Kidney (tissue), 14 donors: ENCODE data around the gene RBM39. TPM values are rescaled to one million over a fixed set of nuclear protein-coding genes. Genes with fewer than 3 reads are reported as not detected.
"Not testable (repeated sequence)": the region's sequence is repeated elsewhere in the genome, so short reads cannot be mapped to it uniquely, and the experiment has no call there.

Experiments
- DNase-seq, 5 donors: peaks; one replicate each; pipeline ENCODE4 v3.0.0-alpha.2; 2013 to 2020
- FAIRE-seq: peaks from 2 replicates; lab custom pipeline; 2012; peaks lifted over from hg19 to GRCh38; lab: Jason Lieb, UNC
- H3K27ac ChIP-seq, 2 donors: one replicate each; pipeline ENCODE4 v1.7.0; 2013; ENCODE audit warnings: low read depth in 2 of 2, low read length in 2 of 2, inconsistent platforms in 1 of 2
- H3K27me3 ChIP-seq: one replicate; pipeline ENCODE4 v1.7.1; 2013; ENCODE audit warnings: low read length, inconsistent platforms; ENCODE audit not compliant: control insufficient read depth, insufficient read depth
- H3K36me3 ChIP-seq, 3 donors: one replicate each; pipeline versions ENCODE4 v1.7.0 to v1.7.1; 2013; ENCODE audit warnings: low read length in 3 of 3, control low read depth in 1 of 3, inconsistent platforms in 1 of 3; ENCODE audit not compliant: insufficient read depth in 3 of 3, control insufficient read depth in 2 of 3
- H3K4me1 ChIP-seq, 3 donors: one replicate each; pipeline versions ENCODE4 v1.7.0 to v1.7.1; 2013; ENCODE audit warnings: low read length in 3 of 3, inconsistent platforms in 1 of 3, low read depth in 1 of 3; ENCODE audit not compliant: control insufficient read depth in 2 of 3, insufficient read depth in 2 of 3
- H3K4me3 ChIP-seq, 3 donors: one replicate each; pipeline versions ENCODE4 v1.7.0 to v1.8.1; 2013; ENCODE audit warnings: low read length in 3 of 3, control low read depth in 1 of 3, inconsistent platforms in 1 of 3
- H3K9ac ChIP-seq, 3 donors: one replicate each; pipeline versions ENCODE4 v1.7.0 to v1.7.1; 2013; ENCODE audit warnings: low read length in 3 of 3, control low read depth in 1 of 3, inconsistent platforms in 1 of 3
- H3K9me3 ChIP-seq, 3 donors: one replicate each; pipeline versions ENCODE4 v1.7.0 to v1.7.1; 2013; ENCODE audit warnings: low read length in 3 of 3, control low read depth in 1 of 3, inconsistent platforms in 1 of 3; ENCODE audit not compliant: control insufficient read depth in 2 of 3, insufficient read depth in 1 of 3
- intact Hi-C: fragments of 100-400 bp; cut with DNase I; formaldehyde crosslinking; loops from one replicate; pipeline ENCODE4 v1.11.1; 2022
- polyA plus RNA-seq: library from polyadenylated mRNA; stranded (reverse); fragments of 350-450 nt; fragmentation: Illumina TruSeq; extraction: RNeasy Lipid Tissue Mini Kit (QIAGEN cat#74804); gene quantifications from one replicate; pipeline ENCODE4 v1.2.3, GENCODE V29; 2014; ENCODE audit warnings: low read depth, low replicate concordance; ENCODE audit not compliant: insufficient read depth
- total RNA-seq: library from RNA; stranded (reverse); fragmentation: NEBNext Ultra II Directional; extraction: Animal tissue kit (Norgen Biotek cat#: 25700); gene quantifications from one replicate; pipeline ENCODE4 v1.2.1, GENCODE V29; 2021
- TF ChIP-seq, protein P1 (sequence below): IDR thresholded peaks from 3 replicates; pipeline ENCODE4 v1.5.1; 2012; ENCODE audit warnings: mild to moderate bottlenecking, moderate library complexity, borderline replicate concordance; ENCODE audit not compliant: insufficient read depth; ENCODE audit errors: extremely low read depth
- donor health status: control.
- donor health status: control.
- donor health status: control.
- donor health status: control.
- donor health status: control.
- donor health status: DM: yes; HTN: yes; CAD: no.
- donor health status: Normal renal cell carcinoma (clear cell type).

The RBM39 gene
- total and polyA plus RNA-seq, 2 donors from 2014 or later, result 148 to 304 TPM

DNA sequence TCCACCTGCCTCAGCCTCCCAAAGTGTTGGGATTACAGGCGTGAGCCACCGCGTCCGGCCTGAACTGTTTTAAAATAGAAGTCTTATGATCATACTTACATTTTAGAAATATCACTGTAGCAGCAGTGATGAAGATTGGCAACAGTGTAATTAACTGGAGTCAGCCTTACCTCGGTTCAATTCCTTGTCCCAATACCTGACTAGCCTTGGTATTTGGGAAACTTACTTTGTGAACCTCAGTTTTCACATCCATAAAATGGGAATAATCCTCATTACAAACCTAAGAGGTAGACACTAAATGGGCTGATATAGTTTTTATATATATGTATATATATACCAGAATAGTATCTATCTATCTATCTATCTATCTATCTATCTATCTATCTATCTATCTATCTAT is 49.0 kb upstream of the RBM39 start:
- DNase-seq (no peak), FAIRE-seq (no peak)
- TF ChIP-seq, protein P1, sequence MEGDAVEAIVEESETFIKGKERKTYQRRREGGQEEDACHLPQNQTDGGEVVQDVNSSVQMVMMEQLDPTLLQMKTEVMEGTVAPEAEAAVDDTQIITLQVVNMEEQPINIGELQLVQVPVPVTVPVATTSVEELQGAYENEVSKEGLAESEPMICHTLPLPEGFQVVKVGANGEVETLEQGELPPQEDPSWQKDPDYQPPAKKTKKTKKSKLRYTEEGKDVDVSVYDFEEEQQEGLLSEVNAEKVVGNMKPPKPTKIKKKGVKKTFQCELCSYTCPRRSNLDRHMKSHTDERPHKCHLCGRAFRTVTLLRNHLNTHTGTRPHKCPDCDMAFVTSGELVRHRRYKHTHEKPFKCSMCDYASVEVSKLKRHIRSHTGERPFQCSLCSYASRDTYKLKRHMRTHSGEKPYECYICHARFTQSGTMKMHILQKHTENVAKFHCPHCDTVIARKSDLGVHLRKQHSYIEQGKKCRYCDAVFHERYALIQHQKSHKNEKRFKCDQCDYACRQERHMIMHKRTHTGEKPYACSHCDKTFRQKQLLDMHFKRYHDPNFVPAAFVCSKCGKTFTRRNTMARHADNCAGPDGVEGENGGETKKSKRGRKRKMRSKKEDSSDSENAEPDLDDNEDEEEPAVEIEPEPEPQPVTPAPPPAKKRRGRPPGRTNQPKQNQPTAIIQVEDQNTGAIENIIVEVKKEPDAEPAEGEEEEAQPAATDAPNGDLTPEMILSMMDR, result no peak
- Histone ChIP-seq H3K27me3 (no peaks in the 10 kb centered on the region), H3K9me3 (no peaks in the 10 kb centered on the region), H3K36me3 (no peaks in the 10 kb centered on the region), H3K9ac (no peak overlapping the region), H3K4me3 (no peak overlapping the region), H3K27ac (no peak overlapping the region), H3K4me1 (no peaks in the 10 kb centered on the region)
- intact Hi-C loops, result no loop called here

DNA sequence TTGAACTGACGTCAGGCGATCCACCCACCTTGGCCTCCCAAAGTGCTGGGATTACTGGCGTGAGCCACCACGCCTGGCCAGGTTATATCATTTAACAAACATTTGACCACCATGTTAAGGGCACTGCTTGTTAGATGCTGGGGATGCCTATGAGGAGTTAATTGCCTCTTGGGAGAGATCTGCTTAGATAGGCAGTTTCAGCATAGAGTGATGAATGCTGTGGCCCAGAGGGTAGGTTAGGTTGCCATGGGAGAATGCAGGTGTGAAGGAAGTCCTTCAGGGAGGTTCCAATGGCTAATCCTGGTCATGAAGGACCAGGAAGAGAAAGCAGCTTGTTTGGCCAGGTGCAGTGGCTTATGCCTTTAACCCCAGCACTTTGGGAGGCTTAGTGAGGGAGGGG is 46.7 kb upstream of the RBM39 start:
- Histone ChIP-seq H3K9ac (no peak overlapping the region), H3K27me3 (no peaks in the 10 kb centered on the region), H3K9me3 (no peaks in the 10 kb centered on the region), H3K27ac (no peak overlapping the region), H3K36me3 (no peaks in the 10 kb centered on the region), H3K4me3 (no peak overlapping the region), H3K4me1 (no peaks in the 10 kb centered on the region)
- intact Hi-C loops, result no loop called here
- TF ChIP-seq, protein P1, result no peak
- DNase-seq, result no peak
- FAIRE-seq, result no peak

DNA sequence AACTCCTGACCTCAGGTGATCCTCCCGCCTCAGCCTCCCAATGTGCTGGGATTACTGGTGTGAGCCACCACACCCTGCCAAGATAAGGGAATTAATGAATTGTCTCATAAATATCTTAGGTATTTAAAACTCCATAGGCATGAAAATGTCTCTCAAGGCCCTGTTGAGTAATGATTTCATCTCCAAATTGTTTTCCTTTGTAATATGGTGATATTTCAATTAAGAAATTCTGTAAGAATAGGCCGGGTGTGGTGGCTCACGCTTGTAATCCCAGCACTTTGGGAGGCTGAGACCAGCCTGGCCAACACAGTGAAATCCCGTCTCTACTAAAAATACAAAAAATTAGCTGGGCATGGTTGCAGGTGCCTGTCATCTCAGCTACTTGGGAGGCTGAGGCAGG is 43.5 kb upstream of the RBM39 start:
- H3K4me3 ChIP-seq, H3K27me3 ChIP-seq, intact Hi-C loops, H3K9me3 ChIP-seq, DNase-seq, H3K4me1 ChIP-seq, FAIRE-seq, H3K9ac ChIP-seq, H3K36me3 ChIP-seq, H3K27ac ChIP-seq: not testable (repeated sequence)

DNA sequence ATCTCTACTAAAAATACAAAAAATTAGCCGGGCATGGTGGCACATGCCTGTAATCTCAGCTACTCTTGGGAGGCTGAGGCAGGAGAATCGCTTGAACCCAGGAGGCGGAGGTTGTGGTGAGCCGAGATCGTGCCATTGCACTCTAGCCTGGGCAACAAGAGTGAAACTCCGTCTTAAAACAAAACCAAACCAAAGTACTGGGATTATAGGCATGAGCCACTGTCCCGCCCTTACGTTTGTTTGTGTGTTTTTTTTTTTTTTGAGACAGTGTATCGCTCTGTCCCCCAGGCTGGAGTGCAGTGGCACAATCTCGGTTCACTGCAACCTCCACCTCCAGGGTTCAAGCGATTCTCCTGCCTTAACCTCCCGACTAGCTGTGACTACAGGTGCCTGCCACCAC is 41.8 kb upstream of the RBM39 start:
- FAIRE-seq, H3K27ac ChIP-seq, H3K9ac ChIP-seq, DNase-seq, H3K27me3 ChIP-seq, H3K4me3 ChIP-seq, H3K36me3 ChIP-seq, intact Hi-C loops, H3K9me3 ChIP-seq, H3K4me1 ChIP-seq: not testable (repeated sequence)
